Measurements from ENCODE around the gene VMO1. TPM values are rescaled to one million over a fixed set of nuclear protein-coding genes. Genes with fewer than 3 reads are reported as not detected.

Gene VMO1
- total and polyA plus RNA-seq, 4 donors: 1.7 to 9.1 (median 3.9) TPM

- H3K27me3 ChIP-seq (ENCODE audit: control insufficient read depth in 4 of 4, insufficient read depth in 4 of 4, low read length in 3 of 4): no peaks in the 10 kb centered on the region
- H3K9ac ChIP-seq (ENCODE audit: low read depth in 1 of 2, low read length in 2 of 2): no peak overlapping the region
- H3K27ac ChIP-seq (ENCODE audit: low read depth in 1 of 2, low read length in 2 of 2): peak overlapping the region; percentile 31 to 54
- DNase-seq (ENCODE audit: low spot score): no peak
- no peak overlapping the region for H3K4me3 ChIP-seq (ENCODE audit: low read depth in 1 of 3, low read length in 3 of 3)
- 88% methylated on average over 9 of the region's 9 CpGs for WGBS
- no peaks in the 10 kb centered on the region for H3K36me3 ChIP-seq (ENCODE audit: control insufficient read depth in 4 of 4, insufficient read depth in 3 of 4, low read depth in 1 of 4, low read length in 3 of 4)
- no peaks in the 10 kb centered on the region for H3K9me3 ChIP-seq (ENCODE audit: control insufficient read depth in 4 of 4, low read length in 3 of 4)
- no peak for TF ChIP-seq FOXA2 (IDR thresholded peaks at IDR 0.05)
- no peak for TF ChIP-seq MAX (IDR thresholded peaks at IDR 0.05)
- no peak for TF ChIP-seq EGR1 (IDR thresholded peaks at IDR 0.05; ENCODE audit: low read depth in 2 of 2)
- no peak for TF ChIP-seq YY1 (IDR thresholded peaks at IDR 0.05)
- no peak for TF ChIP-seq REST (IDR thresholded peaks at IDR 0.05)
- no peak for TF ChIP-seq SP1 (IDR thresholded peaks at IDR 0.05)
- no peak for TF ChIP-seq RAD21 (IDR thresholded peaks at IDR 0.05)
- no peak for TF ChIP-seq TAF1 (conservative IDR thresholded peaks at IDR 0.05)
- TF ChIP-seq ZBTB33 (IDR thresholded peaks at IDR 0.05): no peak
- no peak for TF ChIP-seq HNF4G (IDR thresholded peaks at IDR 0.05)
- no peak for TF ChIP-seq GABPA (IDR thresholded peaks at IDR 0.05 in 1 of 2, conservative IDR thresholded peaks at IDR 0.05 in 1 of 2)
- no peak for TF ChIP-seq RXRA (IDR thresholded peaks at IDR 0.05)
- TF ChIP-seq CTCF (IDR thresholded peaks at IDR 0.05; ENCODE audit: low read depth, low read length, missing input control): no peak
- no peak for TF ChIP-seq FOXA1 (IDR thresholded peaks at IDR 0.05)
- TF ChIP-seq JUND (IDR thresholded peaks at IDR 0.05): no peak
- no peak for TF ChIP-seq NR2F2 (IDR thresholded peaks at IDR 0.05)
- TF ChIP-seq HNF4A (conservative IDR thresholded peaks at IDR 0.05): no peak
- H3K4me1 ChIP-seq (ENCODE audit: control insufficient read depth in 4 of 4, insufficient read depth in 4 of 4, low read length in 3 of 4): peaks cover 0 to 5% (median 3%) of the 10 kb centered on the region in 4 donors
These were observed 19.4 kb downstream of the VMO1 start for GRCh38 chr17:4766723-4767122.

- H3K27ac ChIP-seq (ENCODE audit: low read depth in 1 of 2, low read length in 2 of 2): peak overlapping the region; percentile 35 to 59
- DNase-seq (ENCODE audit: low spot score): no peak
- H3K4me1 ChIP-seq (ENCODE audit: control insufficient read depth in 4 of 4, insufficient read depth in 4 of 4, low read length in 3 of 4): no peaks in the 10 kb centered on the region
These were observed 20.0 kb downstream of the VMO1 start for GRCh38 chr17:4766201-4766600.

More at GRCh38 chr17:4766201-4766600, 20.0 kb downstream of the VMO1 start:
- Histone ChIP-seq H3K4me3 (ENCODE audit: low read depth in 1 of 3, low read length in 3 of 3) (no peak overlapping the region), H3K9ac (ENCODE audit: low read depth in 1 of 2, low read length in 2 of 2) (no peak overlapping the region), H3K27me3 (ENCODE audit: control insufficient read depth in 4 of 4, insufficient read depth in 4 of 4, low read length in 3 of 4) (no peaks in the 10 kb centered on the region), H3K36me3 (ENCODE audit: control insufficient read depth in 4 of 4, insufficient read depth in 3 of 4, low read depth in 1 of 4, low read length in 3 of 4) (no peaks in the 10 kb centered on the region), H3K9me3 (ENCODE audit: control insufficient read depth in 4 of 4, low read length in 3 of 4) (no peaks in the 10 kb centered on the region)
- TF ChIP-seq TAF1 (conservative IDR thresholded peaks at IDR 0.05) (no peak), JUND (IDR thresholded peaks at IDR 0.05) (no peak), REST (IDR thresholded peaks at IDR 0.05) (no peak), EGR1 (IDR thresholded peaks at IDR 0.05; ENCODE audit: low read depth in 2 of 2) (no peak), YY1 (IDR thresholded peaks at IDR 0.05) (no peak), MAX (IDR thresholded peaks at IDR 0.05) (no peak), RAD21 (IDR thresholded peaks at IDR 0.05) (no peak), SP1 (IDR thresholded peaks at IDR 0.05) (no peak), GABPA (IDR thresholded peaks at IDR 0.05 in 1 of 2, conservative IDR thresholded peaks at IDR 0.05 in 1 of 2) (no peak), HNF4G (IDR thresholded peaks at IDR 0.05) (no peak), ZBTB33 (IDR thresholded peaks at IDR 0.05) (no peak), RXRA (IDR thresholded peaks at IDR 0.05) (no peak)
- WGBS: 88% methylated on average over 3 of the region's 3 CpGs

All from liver (tissue), 9 donors.